Activated CD4-positive, alpha-beta T cell treated with anti-CD3 and anti-CD28 coated beads for 36 hours (primary cell): Measurements from ENCODE around the gene SPACA4. TPM values are rescaled to one million over a fixed set of nuclear protein-coding genes. Genes with fewer than 3 reads are reported as not detected.
A peak's percentile ranks its signal among the peaks of the same experiment; 100 is the strongest.

Experiments
- ATAC-seq: fragments of 200-7000 bp; cut with Tn5 transposase; one replicate; pipeline ENCODE4 v1.10.0; 2021; ENCODE audit warnings: mild to moderate bottlenecking, moderate library complexity
- CTCF ChIA-PET: fragments of 350-600 bp; sonication (Branson Sonifier 250); formaldehyde crosslinking; loops from one replicate; lab custom pipeline; 2021; ENCODE audit warnings: antibody characterized with exemption; lab: Charles Lee
- POLR2A ChIA-PET: fragments of 350-600 bp; sonication (Branson Sonifier 250); formaldehyde crosslinking; loops from one replicate; lab custom pipeline; 2021; ENCODE audit warnings: antibody characterized with exemption, inconsistent platforms; lab: Charles Lee
- DNase-seq: peaks from one replicate; pipeline ENCODE4 v3.0.0-alpha.2; 2020
- H3K27ac Mint-ChIP-seq: one replicate; pipeline ENCODE4 v1.8.0; 2021; ENCODE audit warnings: mixed read lengths
- H3K27me3 Mint-ChIP-seq: one replicate; pipeline ENCODE4 v1.8.0; 2021; ENCODE audit warnings: mixed read lengths
- H3K36me3 Mint-ChIP-seq: one replicate; pipeline ENCODE4 v1.8.0; 2021; ENCODE audit warnings: low read depth, mixed read lengths
- H3K4me1 Mint-ChIP-seq: one replicate; pipeline ENCODE4 v1.8.0; 2021; ENCODE audit warnings: mixed read lengths
- H3K4me3 Mint-ChIP-seq: one replicate; pipeline ENCODE4 v1.8.0; 2021; ENCODE audit warnings: mild to moderate bottlenecking, moderate library complexity, mixed read lengths
- H3K9me3 Mint-ChIP-seq: one replicate; pipeline ENCODE4 v1.8.0; 2021; ENCODE audit warnings: low read depth, mixed read lengths
- intact Hi-C, 2 experiments: fragments of 100-400 bp; cut with DNase I in 1 of 2; cut with micrococcal nuclease in 1 of 2; formaldehyde crosslinking; loops; one replicate each; pipeline versions ENCODE4 v1.14.2 to v1.15.1; 2022 to 2024; cut with DNase I, micrococcal nuclease
- total RNA-seq, 2 experiments: library from RNA; stranded (reverse); gene quantifications; one replicate each; pipeline ENCODE4 v1.2.3, GENCODE V29; 2021

The SPACA4 gene, protein sequence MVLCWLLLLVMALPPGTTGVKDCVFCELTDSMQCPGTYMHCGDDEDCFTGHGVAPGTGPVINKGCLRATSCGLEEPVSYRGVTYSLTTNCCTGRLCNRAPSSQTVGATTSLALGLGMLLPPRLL
- not detected for total RNA-seq

DNA sequence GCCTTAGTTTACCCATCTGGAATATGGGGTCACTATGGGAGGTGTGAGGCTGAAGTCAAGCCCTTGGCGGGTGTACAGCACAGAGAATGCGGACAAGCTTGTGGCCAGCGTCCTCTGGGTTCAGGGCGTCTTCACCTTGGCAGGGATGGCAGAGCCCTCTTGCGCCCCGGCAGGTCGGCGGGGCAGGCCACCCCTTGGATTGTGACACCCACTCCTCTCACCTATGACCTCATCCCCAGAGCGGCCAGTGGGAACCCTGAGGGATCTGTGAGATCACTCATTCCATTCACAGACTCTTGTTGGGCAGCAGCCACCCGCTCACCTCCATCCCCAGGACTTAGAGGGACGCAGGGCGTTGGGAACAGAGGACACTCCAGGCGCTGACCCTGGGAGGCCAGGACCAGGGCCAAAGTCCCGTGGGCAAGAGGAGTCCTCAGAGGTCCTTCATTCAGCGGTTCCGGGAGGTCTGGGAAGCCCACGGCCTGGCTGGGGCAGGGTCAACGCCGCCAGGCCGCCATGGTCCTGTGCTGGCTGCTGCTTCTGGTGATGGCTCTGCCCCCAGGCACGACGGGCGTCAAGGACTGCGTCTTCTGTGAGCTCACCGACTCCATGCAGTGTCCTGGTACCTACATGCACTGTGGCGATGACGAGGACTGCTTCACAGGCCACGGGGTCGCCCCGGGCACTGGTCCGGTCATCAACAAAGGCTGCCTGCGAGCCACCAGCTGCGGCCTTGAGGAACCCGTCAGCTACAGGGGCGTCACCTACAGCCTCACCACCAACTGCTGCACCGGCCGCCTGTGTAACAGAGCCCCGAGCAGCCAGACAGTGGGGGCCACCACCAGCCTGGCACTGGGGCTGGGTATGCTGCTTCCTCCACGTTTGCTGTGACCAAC, at the start of gene SPACA4:
SPACA4 (plus strand) TSS at position 280 of the 896 bp plus-strand sequence; CDS start at position 517, 237 bp downstream.
- no peak within 1 kb of the TSS for H3K4me3 Mint-ChIP-seq
- H3K27me3 Mint-ChIP-seq: no peaks in the 10 kb centered on the region
- peaks cover 3% of the 10 kb centered on the region for H3K4me1 Mint-ChIP-seq
- intact Hi-C loops: no loop called here
- no peaks in the 10 kb centered on the region for H3K9me3 Mint-ChIP-seq
- ChIA-PET POLR2A (interaction anchor here (1.2 kb wide), 1 partner anchor 285 kb away, joined by 5 read pairs; a partner anchor contains a TSS), CTCF (interaction anchor here (0.8 to 3.2 kb wide), 3 partner anchors 22 to 116 kb away, joined by 3 to 35 read pairs (median 5); no protein-coding TSS in a partner anchor)
- H3K36me3 Mint-ChIP-seq: peaks cover 3% of the 10 kb centered on the region
- ATAC-seq: no peak
- no peak for DNase-seq
- H3K27ac Mint-ChIP-seq: no peak within 1 kb of the TSS

DNA sequence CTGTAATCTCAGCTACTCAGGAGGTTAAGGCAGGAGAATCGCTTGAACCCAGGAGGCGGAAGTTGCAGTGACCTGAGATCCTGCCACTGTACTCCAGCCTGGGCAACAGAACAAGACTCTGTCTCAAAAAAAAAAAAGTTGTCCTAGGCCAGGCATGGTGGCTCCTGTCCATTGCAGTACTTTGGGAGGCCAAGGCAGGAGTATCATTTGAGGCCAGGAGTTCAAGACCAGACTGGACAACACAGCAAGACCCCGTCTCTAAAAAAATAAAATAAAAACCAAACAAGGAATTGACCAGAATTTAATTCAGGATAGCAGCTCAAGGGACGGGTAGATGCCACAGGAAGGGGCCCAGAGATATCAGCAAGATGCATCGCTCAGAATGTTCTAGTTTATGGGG, 49.7 kb upstream of the SPACA4 start:
- H3K9me3 Mint-ChIP-seq: no peaks in the 10 kb centered on the region
- DNase-seq (no peak), ATAC-seq (no peak)
- H3K27ac Mint-ChIP-seq: no peak overlapping the region
- H3K4me3 Mint-ChIP-seq: no peak overlapping the region
- peaks cover 10% of the 10 kb centered on the region for H3K27me3 Mint-ChIP-seq
- H3K36me3 Mint-ChIP-seq: no peaks in the 10 kb centered on the region
- POLR2A ChIA-PET: no interaction called here
- H3K4me1 Mint-ChIP-seq: no peaks in the 10 kb centered on the region
- CTCF ChIA-PET: no interaction called here
- intact Hi-C loops: no loop called here

DNA sequence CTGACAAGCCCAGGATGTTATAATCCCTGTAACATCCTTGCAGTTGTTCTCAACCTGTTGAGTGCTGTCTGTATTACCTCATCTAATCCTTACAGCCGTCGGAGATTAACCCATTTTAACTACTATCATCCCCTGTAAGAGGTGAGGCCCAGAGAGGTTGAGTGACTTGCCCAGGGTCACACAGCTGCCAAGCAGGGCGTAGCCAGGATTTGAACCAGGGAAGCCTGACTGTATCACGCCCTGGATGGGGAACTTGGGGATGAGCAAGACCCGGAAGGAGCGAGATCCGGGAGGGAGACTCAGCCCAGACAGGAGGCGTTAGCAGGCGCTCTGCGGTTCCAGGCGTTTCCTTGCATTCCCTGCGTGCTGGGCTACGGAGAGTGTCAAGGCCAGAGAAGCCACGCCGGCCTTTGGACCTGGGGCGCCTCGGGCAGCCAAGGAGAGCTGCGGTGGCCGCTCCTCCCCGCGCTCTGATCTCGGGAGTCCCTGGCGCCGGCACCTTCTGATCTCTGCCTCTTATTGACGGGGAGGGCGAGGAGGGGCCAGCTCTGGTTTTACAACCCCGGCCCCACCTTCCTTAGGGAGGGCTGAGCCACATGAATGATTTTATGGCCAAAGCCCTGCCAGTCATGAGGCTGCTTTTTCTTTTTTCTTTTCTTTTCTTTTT, 48.4 kb upstream of the SPACA4 start:
- H3K9me3 Mint-ChIP-seq: no peaks in the 10 kb centered on the region
- ATAC-seq (peak; percentile 30), DNase-seq (no peak)
- intact Hi-C loops: no loop called here
- POLR2A ChIA-PET: no interaction called here
- CTCF ChIA-PET: interaction anchor here (0.7 kb wide), 2 partner anchors 25 to 128 kb away, joined by 3 read pairs; no protein-coding TSS in a partner anchor
- no peaks in the 10 kb centered on the region for H3K4me1 Mint-ChIP-seq
- no peaks in the 10 kb centered on the region for H3K36me3 Mint-ChIP-seq
- H3K27me3 Mint-ChIP-seq: peaks cover 10% of the 10 kb centered on the region
- no peak overlapping the region for H3K4me3 Mint-ChIP-seq
- H3K27ac Mint-ChIP-seq: no peak overlapping the region

DNA sequence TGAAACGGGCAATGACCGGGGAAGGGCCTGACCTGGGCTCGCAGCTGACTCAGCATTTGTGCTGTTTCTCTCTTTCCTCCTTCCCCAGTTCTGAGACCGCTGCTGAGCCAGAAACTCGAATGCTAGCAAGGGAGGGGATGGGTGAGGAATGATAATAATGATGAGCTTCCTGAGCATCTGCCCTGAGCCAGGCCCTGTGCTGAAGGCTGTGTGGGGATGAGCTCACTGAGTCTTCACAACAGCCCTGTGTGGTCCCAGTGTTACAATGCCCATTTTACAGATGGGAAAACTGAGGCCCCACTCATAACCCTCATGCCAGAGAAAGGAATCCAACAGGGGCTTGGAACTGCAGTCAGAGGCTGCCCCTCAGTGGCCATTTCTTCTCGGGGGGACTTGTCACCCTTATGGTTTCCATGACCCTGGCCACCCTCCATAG, 46.4 kb upstream of the SPACA4 start:
- DNase-seq: no peak
- Mint-ChIP-seq H3K9me3 (no peaks in the 10 kb centered on the region), H3K27me3 (peaks cover 8% of the 10 kb centered on the region), H3K4me1 (no peaks in the 10 kb centered on the region), H3K4me3 (no peak overlapping the region), H3K36me3 (no peaks in the 10 kb centered on the region), H3K27ac (no peak overlapping the region)
- no peak for ATAC-seq
- CTCF ChIA-PET: interaction anchor here (0.6 kb wide), 1 partner anchor 423 kb away, joined by 4 read pairs; no protein-coding TSS in a partner anchor
- intact Hi-C loops: no loop called here
- POLR2A ChIA-PET: no interaction called here

DNA sequence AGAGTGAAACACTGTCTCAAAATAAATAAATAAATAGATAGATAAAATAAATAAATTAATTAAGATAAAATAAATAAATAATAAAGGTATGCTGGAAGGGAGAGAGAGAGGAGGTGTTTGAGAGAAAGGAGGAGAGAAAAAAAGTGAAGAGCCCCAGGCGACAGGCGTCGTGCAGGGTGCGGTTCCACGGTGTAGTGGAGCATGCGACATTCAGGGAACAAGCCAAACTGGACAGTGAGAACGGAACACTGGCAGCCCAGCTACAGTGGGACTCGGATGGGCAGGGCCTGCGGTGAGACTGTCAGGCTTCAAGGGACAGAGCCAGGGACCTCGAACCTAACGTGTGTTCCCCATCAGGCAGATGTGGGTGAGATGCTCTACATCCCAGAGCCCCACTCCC, 45.1 kb upstream of the SPACA4 start:
- ChIA-PET CTCF (interaction anchor here (0.6 kb wide), 1 partner anchor 30 kb away, joined by 3 read pairs; no protein-coding TSS in a partner anchor), POLR2A (no interaction called here)
- Mint-ChIP-seq H3K4me3 (no peak overlapping the region), H3K27me3 (peaks cover 8% of the 10 kb centered on the region), H3K4me1 (no peaks in the 10 kb centered on the region), H3K27ac (no peak overlapping the region), H3K9me3 (no peaks in the 10 kb centered on the region), H3K36me3 (no peaks in the 10 kb centered on the region)
- ATAC-seq: no peak
- intact Hi-C loops: no loop called here
- DNase-seq: no peak

DNA sequence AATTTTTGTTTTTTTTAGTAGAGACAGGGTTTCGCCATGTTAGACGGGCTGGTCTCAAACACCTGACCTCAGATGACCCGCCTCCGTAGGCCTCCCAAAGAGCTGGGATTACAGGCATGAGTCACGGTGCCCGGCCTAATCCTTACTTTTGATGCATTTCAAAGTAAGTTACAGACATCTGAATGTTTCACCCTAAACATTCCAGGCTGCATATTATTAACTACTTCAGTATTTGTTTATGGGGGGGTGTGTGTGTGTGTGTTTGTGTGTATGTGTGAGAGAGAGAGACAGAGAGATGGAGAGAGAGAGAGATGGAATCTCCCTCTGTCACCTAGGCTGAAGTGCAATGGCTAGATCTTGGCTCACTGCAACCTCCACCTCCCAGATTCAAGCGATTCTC, 41.5 kb upstream of the SPACA4 start:
- peaks cover 4% of the 10 kb centered on the region for H3K27me3 Mint-ChIP-seq
- ATAC-seq (no peak), DNase-seq (no peak)
- H3K9me3 Mint-ChIP-seq: no peaks in the 10 kb centered on the region
- no peak overlapping the region for H3K4me3 Mint-ChIP-seq
- no peaks in the 10 kb centered on the region for H3K36me3 Mint-ChIP-seq
- H3K4me1 Mint-ChIP-seq: no peaks in the 10 kb centered on the region
- no peak overlapping the region for H3K27ac Mint-ChIP-seq
- POLR2A ChIA-PET: no interaction called here
- intact Hi-C loops: no loop called here
- CTCF ChIA-PET: no interaction called here

DNA sequence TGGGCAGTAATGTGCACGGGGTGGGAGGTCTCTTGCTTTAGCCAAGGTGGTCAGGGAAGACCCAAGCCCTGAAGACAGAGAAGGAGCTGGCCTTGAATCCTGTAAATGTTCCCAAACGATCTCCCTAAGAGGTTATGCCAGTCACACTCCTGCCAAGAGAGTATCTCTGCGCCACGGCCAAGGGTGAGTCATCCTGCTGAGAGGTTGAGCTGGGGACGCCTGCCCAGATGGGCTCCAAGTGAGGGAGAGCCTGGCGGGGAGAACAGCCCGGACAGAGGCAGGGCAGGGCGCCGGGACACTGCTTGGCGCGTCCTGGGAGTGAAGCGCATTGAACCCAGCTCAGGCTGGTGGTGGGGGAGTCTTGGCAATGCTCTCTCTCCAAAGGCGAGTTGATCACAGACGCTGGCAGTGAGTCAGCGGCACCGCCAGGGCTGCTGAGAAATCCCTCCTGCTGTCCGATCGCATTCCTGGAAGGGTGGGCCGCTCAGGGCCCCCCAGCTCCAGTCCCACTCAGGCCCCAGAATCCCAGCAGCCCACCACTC, 38.1 kb upstream of the SPACA4 start:
- no peaks in the 10 kb centered on the region for H3K36me3 Mint-ChIP-seq
- no peaks in the 10 kb centered on the region for H3K4me1 Mint-ChIP-seq
- no peak overlapping the region for H3K27ac Mint-ChIP-seq
- no peaks in the 10 kb centered on the region for H3K9me3 Mint-ChIP-seq
- ATAC-seq (peak; percentile 33), DNase-seq (peak; percentile 18)
- H3K4me3 Mint-ChIP-seq: no peak overlapping the region
- intact Hi-C loops: no loop called here
- CTCF ChIA-PET: no interaction called here
- POLR2A ChIA-PET: no interaction called here
- peaks cover 7% of the 10 kb centered on the region for H3K27me3 Mint-ChIP-seq

DNA sequence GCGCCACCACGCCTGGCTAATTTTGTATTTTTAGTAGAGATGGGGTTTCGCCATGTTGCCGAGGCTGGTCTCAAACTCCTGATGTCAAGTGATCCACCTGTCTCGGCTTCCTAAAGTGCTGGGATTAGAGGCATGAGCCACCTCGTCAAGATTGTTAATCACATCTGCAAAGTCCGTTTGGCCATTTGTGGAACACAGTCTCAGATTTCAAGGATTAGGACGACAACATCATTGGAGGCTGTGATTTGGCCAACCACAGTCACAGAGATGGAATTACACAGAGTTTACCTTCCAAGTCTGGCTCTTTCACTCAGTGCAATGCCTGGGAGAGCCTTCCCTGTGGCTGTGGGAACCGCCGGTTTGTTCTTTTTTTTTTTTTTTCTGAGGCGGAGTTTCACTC, 36.7 kb upstream of the SPACA4 start:
- ChIA-PET CTCF (interaction anchor here (2.4 kb wide), 1 partner anchor 14 kb away, joined by 7 read pairs; no protein-coding TSS in a partner anchor), POLR2A (no interaction called here)
- no peak overlapping the region for H3K4me3 Mint-ChIP-seq
- peaks cover 7% of the 10 kb centered on the region for H3K27me3 Mint-ChIP-seq
- H3K36me3 Mint-ChIP-seq: no peaks in the 10 kb centered on the region
- H3K27ac Mint-ChIP-seq: no peak overlapping the region
- intact Hi-C loops: no loop called here
- no peaks in the 10 kb centered on the region for H3K4me1 Mint-ChIP-seq
- no peak for ATAC-seq
- no peak for DNase-seq
- no peaks in the 10 kb centered on the region for H3K9me3 Mint-ChIP-seq

DNA sequence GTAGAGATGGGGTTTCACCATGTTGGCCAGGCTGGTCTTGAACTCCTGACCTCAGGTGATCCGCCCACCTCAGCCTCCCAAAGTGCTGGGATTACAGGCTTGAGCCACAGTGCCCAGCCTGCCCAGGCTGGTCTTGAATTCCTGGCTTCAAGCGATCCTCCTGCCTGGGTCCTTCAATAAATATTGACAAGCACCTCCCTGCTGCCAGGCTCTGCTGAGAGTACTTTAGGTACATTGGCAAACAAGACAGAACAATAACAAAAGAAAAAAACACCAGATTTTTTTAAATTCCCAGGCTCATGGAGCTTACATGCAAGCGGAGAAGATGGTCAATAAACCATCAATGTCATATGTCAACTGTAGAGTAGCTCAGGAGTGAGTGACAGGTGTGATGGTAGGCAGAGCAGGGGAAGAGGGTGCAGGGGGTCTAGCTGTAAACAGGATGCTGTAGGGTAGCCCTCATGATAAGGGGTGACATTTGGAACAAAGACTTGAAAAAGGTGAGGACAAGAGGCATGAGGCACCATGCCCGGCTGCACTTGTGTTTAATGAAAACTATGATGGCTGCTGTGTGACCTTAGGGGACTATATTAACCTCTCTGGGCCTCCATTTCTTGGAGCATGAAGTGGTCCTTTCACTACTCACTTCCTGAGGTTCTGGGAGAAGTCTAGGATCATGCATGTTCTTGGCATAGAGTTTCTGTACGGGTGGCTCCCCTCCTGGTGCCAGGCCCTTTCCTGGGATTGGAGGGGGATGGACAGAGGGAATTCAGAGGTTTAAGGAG, 35.0 kb upstream of the SPACA4 start:
- ChIA-PET CTCF (interaction anchor here (0.9 to 2.4 kb wide), 3 partner anchors 13 to 78 kb away, joined by 3 to 7 read pairs (median 3); no protein-coding TSS in a partner anchor), POLR2A (no interaction called here)
- ATAC-seq (no peak), DNase-seq (no peak)
- Mint-ChIP-seq H3K4me1 (no peaks in the 10 kb centered on the region), H3K27me3 (peaks cover 7% of the 10 kb centered on the region), H3K36me3 (no peaks in the 10 kb centered on the region), H3K27ac (no peak overlapping the region), H3K9me3 (no peaks in the 10 kb centered on the region), H3K4me3 (no peak overlapping the region)
- intact Hi-C loops: no loop called here

DNA sequence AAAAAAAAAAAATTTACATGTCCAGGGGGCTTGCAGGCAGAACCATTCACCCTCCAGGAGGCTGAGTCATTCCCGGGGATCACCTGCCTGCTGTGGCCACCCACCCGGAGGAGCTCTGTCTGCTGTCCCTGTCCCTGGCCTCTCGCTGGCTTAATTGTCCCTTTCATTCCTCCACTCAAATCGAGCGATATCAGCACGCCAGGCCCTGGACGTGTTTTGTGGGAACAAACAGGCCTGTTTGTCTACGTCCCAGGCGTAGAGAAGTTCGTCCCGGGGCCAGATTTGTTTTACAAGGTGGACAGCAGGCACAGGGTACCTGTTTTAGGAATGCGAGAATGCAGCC, 33.4 kb upstream of the SPACA4 start:
- H3K9me3 Mint-ChIP-seq: no peaks in the 10 kb centered on the region
- no peaks in the 10 kb centered on the region for H3K36me3 Mint-ChIP-seq
- no peak for DNase-seq
- no peaks in the 10 kb centered on the region for H3K4me1 Mint-ChIP-seq
- no peak overlapping the region for H3K4me3 Mint-ChIP-seq
- POLR2A ChIA-PET: no interaction called here
- ATAC-seq: no peak
- intact Hi-C loops: no loop called here
- no peak overlapping the region for H3K27ac Mint-ChIP-seq
- peaks cover 3% of the 10 kb centered on the region for H3K27me3 Mint-ChIP-seq
- CTCF ChIA-PET: interaction anchor here (1.9 kb wide), 1 partner anchor 11 kb away, joined by 8 read pairs; no protein-coding TSS in a partner anchor
